NCI-H2081 treated with DMSO at 0.1 percent for 48 hours (cell line): Measurements from ENCODE around the gene WNT7B.

Experiments used
- DNase-seq: peaks from one replicate; lab custom pipeline; 2025; lab: John Stamatoyannopoulos, UW

Gene WNT7B

DNA sequence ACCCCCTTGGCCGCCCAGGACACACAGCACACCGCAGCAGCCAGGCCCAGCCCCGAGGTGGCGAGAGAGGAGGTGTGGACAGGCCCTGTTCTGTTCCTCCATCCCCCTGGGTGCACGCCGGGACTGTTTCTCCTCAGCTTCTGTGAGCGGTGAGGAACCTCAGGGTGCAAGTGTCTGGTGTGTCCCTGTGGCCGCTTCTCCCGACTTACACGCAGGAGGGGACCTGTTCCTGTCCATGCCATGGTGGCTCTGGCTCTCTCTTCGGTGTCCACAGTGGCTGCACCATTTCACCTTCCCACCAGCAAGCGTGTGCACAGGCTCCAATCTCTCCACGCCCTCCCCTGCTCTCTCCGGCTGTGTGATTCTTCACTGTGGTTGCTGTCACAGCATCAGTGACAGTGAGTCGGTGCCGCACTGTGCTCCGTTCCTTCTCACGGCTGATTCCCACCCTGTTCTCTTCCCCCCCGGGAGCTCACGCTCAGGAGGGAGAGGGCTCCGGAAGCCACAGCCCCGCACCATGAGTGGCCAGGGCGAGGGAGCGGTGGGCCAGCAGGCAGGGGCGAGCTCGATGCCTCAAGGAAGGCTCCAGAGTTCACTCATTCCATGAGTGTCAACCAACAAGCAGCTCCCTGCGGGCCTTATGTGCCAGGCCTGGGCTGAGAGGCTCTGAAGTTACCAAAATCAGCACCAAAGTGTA is 18.6 kb upstream of the WNT7B start:
- no peak for DNase-seq

GRCh38 chr22:45994491-45995404 is 17.8 kb upstream of the WNT7B start:
- DNase-seq: no peak

DNA sequence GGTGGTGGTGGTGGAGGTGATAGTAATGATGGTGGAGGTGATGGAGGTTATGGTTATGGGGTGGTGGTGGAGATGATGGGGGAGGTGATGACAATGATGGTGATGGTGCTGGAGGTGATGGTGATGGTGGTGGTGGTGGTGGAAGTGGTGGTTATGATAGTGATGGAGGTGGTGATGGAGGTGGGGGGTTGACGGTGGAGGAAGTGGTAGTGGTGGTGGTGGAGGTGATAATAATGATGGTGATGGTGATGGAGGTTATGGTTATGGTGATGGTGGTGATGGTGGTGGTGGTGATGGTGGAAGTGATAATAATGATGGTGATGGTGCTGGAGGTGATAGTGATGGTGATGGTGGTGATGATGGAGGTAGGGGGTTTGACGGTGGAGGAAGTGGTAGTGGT is 16.9 kb upstream of the WNT7B start:
- DNase-seq: no peak

- DNase-seq: no peak
These were observed 16.3 kb upstream of the WNT7B start for GRCh38 chr22:45993143-45993692.

DNA sequence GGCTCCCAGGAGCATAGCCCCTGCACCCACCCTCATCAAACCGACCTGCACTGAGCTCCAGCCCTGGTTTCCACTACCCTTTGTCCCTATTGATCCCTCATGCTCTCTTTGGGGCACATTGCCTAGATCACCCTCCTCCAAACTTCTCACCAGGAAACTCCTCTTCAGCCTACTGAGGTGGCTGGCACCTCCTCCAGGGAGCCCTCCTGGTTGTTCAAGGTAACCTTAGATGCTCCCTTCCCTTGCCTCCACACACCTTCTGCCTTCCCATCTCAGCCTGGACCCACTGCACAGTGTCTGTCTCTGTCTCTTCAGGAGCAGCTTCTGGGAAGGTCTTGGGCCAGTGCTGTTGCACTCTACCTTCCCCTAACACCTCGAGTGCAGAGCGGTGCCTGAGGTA is 15.8 kb upstream of the WNT7B start:
- DNase-seq: no peak

DNA sequence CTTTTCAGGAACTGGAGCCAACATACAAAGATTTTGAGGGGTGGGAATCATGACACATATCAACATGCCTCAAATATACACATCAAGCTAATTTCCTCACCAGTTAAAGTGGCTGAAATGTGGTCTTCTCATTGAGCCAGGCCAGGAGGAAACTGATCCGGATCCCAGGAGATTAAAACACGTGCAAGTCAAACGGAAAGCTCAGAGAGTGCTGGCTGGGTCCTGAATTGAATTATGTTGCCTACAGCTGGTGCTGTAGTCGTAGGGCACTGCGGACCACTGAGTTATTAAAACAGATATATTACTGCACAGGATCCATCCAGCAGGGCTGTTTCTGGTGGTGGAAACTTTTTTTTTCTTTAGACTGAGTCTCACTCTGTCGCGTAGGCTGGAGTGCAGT is 14.1 kb upstream of the WNT7B start:
- DNase-seq: no peak

- DNase-seq: no peak
These were observed 10.3 kb upstream of the WNT7B start for GRCh38 chr22:45987136-45987861.

DNA sequence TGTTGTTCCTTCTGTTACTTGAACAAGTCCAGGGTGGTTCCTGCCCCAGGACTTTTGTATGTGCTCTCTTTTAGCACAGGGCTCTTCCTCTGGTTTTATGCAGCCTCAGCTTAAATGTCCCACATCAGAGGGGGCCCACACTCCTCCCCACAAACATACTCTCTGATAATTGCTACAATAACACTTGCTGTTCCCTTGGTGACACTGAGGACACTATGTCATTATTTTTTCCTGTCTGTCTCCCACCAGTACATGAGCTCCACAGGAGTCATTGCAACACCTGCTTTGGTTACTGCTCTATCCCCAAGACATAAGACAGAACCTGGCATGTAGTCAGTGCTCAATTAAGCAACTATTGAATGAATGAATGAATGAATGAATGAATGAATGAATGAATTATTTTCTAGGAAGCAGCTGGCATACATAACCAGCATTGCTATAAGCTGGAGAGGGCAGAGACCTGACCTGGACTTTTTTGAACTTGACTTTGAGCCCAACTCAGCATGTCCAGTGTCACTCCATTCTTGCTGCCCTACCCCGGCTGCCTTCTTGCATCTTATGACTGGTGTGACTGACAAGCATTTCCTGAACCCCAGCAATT is 7.5 kb upstream of the WNT7B start:
- no peak for DNase-seq

- no peak for DNase-seq
These were observed 6.8 kb upstream of the WNT7B start for GRCh38 chr22:45983797-45984196.

DNA sequence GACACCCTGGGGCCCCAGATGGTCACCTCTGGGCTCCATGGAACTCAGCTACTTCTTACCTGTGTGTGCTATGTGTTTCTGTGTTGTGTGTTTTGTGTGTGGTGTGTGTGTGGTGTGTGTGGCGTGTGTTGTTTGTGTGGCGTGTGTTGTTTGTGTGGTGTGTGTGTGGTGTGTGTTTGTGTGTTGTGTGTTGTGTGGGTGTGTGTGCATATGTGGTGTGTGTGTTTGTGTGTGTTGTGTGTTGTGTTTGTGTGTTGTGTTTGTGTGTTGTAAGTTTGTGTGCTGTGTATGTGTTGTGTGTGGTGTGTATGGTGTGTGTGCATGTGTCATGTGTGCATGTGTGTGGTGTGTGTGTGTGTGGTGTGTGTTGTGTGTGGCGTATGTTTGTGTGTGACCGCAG is 3.8 kb upstream of the WNT7B start:
- DNase-seq: no peak

GRCh38 chr22:45980268-45980570 is 3.3 kb upstream of the WNT7B start:
- DNase-seq: no peak

DNA sequence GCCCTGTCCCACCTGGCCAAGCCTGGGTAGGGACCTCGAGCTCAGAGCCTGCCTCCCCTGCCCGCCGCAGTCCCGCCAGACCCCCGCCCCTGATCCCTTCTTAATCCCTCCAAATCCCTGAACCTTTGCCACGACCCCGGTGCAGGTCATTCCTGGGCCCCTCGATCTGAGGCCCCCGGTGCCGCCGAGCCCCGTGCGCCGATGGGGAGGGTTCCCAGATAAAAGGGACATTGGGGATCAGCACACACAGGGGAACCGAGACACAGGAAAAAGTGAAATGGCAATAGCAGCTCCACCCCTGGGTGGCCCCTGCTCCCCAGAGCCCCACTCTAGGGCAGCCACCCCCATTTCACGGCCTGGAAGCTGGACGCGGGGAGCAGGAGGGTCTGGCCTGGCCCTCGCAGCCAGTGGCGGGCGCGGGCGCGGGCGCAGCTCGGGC is 1.3 kb upstream of the WNT7B start:
- no peak for DNase-seq

DNA sequence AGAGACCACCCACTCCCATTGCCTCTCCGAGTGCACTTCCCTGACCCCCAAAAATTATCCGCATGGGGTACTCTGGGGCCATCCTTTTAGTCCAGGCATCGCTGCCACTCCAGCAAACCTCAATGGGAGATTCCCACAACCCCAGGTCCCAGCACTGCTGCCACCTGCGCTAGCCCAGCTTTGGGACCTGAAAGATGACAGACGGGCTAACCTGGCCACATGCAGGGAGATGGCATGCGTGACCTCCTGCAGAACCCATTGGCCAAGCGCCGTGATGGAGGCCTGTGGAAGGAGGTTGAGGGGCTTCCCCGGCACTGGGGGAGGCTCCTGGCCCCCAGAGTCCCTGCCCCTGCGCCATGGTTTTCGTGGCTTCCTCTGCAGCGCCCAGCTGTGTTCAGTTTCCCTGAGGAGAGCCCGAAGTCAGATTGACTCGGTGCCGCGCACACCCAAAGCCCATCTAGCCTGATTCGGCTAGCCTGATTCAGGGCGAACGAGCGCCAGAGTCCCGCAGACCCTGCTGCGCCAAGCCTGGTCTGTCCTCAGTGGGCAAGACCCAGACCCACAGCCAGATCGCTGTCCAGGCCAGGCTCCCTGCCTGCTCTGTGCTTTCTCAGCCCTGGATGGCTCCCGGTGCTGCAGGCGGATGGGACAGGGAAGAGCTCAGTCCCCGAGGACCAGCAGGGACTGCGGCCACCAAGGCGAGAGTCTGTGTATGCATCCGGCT is 751 bp upstream of the WNT7B start:
- no peak for DNase-seq

DNA sequence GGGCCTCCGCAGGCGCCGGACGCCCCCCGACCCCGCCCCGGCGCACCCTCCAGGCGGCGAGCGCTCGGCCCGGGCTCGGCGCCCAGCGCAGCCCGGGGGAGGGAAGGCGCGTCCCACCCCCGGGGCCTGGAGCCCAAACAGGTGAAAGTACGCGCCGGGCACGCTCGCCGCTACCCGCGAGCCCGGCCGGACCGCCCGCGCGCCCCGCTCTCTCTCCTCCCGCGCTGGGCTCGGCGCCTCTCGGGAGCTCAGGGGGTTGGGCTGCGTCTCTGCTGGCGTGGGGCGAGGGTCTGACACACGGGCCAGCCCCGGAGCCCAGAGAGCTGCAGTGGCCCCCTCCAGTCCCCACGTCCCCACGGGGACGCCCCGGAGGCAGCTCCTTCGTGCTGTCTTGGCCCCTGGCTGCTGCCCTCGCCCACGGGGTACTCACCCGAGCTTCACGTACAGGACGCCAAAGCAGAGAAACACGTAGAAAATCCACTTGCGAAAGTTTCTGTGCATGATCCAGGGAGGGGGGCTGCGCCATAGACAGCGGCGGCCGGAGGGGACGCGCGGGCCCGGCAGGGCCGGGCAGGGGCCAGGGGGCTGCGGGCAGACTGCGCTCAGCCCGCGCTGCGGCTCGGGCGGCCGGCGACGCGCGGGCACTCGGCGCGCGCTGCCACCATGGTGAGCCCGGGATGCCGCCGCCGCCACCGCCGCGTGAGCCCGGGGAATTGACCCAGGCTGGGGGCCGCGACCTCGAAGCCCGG is 534 bp downstream of the WNT7B start:
- no peak for DNase-seq

GRCh38 chr22:45975164-45976161 is 1.5 kb downstream of the WNT7B start:
- no peak for DNase-seq

- DNase-seq: no peak
These were observed 2.5 kb downstream of the WNT7B start for GRCh38 chr22:45974498-45974897.

DNA sequence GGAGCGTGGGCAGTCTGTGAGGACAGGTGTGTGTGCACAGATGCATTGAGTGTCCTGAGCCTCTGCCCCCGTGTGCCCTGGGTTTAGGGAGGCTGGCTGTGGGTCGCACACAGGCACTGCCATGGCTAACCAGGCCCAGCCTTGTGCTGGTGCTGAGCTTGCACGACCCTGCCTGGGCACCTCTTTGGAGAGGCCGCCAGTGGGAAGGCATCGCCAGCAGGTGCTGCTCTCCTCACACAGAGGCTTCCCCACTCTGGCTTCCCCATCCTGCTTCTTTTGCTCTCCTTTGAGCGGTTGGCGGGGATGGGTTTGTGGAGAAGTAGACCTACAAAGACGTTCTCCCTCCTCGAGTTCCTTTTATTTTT is 4.1 kb downstream of the WNT7B start:
- DNase-seq: no peak

DNA sequence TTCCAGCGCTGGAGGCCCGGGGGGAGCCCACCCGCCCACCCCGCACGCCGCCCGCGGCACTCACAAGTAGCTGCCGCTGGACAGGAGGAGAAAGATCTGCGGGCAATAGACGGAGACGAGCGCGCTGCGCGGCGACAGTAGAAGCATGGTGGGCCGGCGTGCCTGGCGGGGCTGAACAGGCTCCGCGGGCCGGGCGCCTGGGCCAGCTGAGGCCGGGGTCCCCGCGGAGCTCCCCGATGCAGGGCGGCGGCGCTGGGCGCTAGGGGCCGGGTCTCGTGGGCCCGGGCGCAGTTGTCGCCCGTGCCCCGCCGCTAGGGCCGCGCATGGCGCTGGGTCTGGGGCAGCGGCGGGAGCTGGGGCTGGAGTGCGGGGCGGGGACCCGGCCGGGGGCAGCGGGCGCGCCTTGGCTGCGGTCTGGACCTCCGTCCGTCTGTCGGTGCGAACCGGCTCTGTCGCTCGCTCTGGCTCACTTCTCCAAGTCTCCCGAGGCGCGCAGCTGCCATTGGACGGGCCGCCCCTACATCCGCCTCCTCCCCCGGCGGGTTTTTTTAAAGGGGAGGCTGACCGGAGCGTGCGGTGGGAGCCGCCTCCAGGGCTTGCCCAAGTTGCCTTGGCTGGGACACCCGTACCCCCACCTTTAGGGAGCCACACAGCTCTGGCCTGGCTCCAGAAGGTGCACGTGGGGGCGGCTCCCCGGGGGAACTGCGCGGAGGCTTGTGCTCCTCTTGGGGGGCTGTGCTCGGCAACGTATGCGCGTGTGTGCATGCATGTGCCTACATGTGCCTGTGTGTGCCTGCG is 4.7 kb downstream of the WNT7B start:
- no peak for DNase-seq
